ENCODE data around the gene IGLL1.
"Not testable (repeated sequence)": the region's sequence is repeated elsewhere in the genome, so short reads cannot be mapped to it uniquely, and the experiment has no call there.

Gene IGLL1

GRCh38 chr22:23591201-23591791 lies 11.2 kb upstream of the IGLL1 start:
- DNase-seq = peak; percentile 61

DNA sequence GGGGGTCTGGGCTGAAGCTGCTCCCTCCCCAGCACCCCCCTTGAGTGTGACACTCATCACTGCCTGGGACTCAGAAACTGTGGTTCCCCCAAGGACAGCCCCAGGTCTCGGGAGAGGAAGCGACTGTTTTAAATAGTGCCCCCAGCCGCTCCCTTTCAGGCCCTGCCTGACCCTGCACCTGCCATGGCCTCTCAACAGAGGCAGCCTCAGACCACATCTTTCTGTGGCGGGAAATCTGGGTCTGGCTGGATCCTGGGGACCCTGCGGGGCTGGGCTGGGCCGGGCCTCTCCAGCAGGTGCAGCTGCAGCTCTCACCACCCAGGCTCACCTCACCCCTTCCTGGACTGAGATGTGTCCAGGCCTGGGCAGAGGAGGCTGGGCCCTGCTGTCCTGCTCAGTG lies 3.7 kb upstream of the IGLL1 start:
- no peak for DNase-seq

DNA sequence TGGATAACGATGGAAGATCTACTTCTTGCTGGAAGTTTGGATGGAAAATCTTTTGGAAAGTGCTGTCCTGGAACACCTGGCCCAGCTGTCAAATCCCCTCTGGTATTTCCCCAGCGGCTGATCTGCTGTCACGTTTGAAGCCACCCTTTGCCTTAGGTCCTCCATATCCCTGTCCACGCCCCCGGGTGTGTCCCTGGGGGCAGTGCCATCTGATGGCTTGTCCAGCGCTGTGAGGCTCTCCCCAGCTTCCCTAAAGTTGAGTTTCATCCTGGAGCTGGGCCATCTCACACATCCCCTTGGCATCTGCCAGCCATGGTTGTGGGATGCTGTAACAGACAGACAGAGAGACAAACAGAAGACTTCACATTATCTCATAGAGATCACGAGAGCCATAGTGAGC lies 3.1 kb upstream of the IGLL1 start:
- no peak for DNase-seq

GRCh38 chr22:23581260-23581650 lies 1.2 kb upstream of the IGLL1 start:
- DNase-seq = no peak

DNA sequence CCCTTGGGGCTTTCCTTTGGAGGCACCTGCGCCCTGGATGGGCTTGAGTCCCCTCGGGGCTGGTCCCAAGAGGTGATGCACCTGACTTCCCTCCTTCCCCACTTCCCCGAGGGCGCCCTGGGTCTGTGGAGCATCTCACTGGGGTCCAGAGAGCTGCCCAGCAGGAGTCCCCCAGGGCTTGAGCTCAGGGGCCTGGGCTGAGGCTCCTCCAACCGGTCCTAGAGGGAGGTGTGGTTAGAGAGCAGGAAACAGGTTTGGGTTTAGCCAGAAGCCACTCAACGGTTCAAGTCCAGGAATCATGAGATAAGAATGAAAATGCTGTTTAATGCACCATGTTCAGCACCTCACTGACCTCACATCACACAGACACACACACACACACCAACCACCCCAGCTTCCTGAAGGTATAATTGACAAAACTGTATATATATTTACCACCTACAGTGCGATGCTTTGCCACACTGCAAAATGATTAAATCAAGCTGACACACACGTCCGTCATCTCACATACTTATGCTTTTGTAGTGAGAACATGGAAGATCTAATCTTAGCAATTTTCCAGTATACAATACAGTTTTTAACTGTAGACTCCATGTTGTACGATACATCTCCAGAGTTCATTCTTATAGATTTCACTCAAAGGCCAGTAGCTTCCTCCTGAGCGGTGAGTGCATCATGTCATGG lies 628 bp upstream of the IGLL1 start:
- DNase-seq = no peak

- DNase-seq = peak; percentile 0
Measured at GRCh38 chr22:23579280-23579679, 810 bp downstream of the IGLL1 start.

GRCh38 chr22:23578306-23578705 lies 1.8 kb downstream of the IGLL1 start:
- no peak for DNase-seq

DNA sequence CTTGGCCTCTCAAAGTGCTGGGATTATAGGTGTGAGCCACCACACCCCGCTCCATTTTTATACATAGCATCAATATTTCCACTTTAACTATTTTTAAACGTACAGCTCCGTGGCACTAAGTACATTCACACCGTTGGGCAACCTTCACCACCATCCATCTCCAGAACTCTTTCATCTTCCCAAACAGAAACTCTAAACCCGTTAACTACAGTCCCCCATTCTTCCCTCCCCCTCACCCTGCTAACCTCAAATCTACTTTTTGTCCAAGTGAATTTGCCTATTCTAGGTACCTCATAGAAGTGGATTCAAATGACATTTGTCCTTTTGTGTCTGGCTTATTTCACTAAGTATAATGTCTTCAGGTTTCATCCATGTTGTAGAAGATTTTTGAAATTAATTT lies 3.4 kb downstream of the IGLL1 start:
- DNase-seq = no peak

DNA sequence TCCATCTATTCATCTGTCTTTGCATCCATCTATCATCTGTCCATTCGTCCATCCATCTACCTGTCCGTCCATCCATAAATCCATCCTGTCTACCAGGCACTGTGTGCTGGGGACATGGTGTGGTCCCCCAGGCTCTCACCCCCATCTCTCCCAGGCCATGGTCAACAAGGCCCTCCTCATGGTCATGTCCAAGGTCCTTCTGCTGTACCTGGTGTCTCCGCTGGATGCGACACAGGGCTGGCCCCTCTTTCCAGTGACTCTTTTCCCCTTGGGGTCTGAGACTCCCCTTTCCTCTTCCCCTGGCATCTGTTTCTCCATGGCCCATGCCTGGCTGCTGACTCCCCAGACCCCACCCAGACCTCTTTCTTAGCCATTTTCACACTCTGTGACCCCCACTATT lies 4.5 kb downstream of the IGLL1 start:
- no peak for DNase-seq

- no peak for DNase-seq
Measured at GRCh38 chr22:23574877-23575276, 5.2 kb downstream of the IGLL1 start.

DNA sequence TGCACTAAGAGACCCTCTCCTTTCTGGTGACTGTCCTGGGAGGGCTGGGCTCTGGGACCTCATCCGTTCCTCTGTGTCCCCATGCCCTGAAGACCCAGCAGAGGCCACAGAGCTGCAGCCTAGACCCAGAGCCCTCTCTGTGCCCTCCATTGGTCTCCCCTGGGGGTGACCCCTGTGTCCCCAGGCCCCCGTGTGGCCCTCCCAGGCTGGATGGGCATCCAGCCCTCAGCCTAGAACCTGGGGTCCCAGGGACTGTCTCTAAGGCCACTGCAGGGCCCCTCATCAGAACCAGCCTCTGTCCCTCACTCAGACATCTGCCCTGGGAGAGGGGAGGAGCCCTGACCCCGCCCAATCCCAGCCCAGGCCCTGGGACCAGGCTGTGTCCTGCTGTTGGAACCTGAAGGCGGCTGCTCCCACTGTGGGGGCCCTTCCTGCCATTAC lies 5.7 kb downstream of the IGLL1 start:
- no peak for DNase-seq

DNA sequence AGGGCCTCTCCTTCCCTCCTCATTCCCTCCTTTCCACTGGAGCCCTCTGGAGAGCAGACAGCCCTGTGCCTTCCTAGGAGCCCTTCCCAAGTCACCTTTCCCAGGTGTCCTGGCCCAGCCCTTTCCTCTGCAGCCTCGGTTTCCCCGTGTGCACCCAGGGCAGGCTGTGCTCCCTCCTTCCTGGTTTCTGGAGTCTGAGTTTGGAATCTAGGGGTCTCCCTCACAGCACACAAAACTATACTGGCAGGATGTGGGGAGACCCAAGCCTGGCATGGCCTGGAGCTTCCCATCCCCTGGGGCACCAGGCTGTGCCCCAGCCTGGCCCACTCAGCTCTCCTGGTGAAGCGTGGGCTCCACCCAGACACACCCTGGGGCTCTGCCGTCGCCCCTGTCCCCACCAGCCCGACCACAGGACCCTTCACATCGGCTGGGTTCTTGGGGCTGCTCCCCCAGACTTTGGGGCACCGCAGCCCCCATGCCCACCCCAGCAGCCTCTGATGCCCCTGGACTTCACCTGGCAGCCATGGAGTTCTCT lies 6.3 kb downstream of the IGLL1 start:
- DNase-seq = not testable (repeated sequence)

- not testable (repeated sequence) for DNase-seq
Measured at GRCh38 chr22:23573106-23573505, 7.0 kb downstream of the IGLL1 start.

- DNase-seq = no peak
Measured at GRCh38 chr22:23571486-23571885, 8.6 kb downstream of the IGLL1 start.

- no peak for DNase-seq
Measured at GRCh38 chr22:23570681-23571080, 9.4 kb downstream of the IGLL1 start.

DNA sequence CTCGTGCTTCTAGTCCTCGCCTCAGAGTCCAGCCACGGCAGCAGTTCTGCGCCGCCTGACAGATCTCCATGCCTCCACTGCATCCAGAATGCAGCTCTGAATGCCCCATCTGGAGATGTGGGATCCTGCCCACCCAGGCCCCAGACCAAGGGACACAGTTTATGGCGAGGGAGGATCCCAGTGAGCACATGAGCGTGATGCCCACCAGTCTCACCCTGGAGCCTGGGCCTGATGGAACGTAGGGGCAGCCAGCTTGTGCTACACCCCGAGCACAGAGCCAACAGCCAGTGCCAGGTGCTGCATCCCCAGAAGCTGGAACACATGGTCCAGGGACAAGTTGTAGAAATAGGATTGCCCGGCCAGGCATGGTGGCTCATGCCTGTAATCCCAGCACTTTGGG lies 10.4 kb downstream of the IGLL1 start:
- DNase-seq = no peak

- no peak for DNase-seq
Measured at GRCh38 chr22:23569291-23569690, 10.8 kb downstream of the IGLL1 start.

DNA sequence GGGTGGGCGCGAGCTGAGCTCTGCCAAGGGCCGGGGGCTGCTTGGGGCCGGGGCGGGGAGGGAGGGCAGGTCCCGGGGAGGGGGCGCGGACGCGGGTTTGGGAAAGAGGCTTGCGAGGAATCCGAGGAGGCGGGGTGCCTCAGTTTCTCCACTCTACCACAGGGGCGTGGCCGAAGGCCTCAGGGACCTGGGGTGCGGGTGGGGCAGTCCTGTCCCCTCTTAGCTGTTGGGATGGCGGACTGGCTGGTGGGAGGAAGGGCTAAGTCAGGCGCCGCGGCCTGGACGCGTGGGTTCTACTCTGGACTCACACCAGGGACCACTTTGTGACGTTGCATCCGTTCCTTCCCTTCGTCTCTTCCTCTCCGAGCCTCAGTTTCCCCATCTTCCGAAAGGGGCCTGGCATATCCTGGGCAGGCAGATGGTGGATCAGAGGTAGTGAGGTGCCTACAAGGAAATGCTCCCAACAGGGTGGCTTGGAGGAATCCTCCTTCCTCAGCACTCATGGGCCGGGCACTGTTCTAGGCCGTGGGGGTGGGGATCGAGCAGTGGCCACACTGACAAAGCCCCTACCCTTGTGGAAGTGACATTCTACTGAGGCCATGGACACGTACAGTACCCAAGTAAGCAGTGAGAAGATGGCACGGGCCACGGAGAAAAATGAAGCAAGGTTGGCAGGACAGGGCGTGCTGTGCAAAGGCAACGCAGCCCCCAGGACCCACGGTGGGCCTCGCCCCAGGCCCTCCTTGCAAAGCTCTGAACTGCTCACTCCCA lies 13.2 kb downstream of the IGLL1 start:
- no peak for DNase-seq

DNA sequence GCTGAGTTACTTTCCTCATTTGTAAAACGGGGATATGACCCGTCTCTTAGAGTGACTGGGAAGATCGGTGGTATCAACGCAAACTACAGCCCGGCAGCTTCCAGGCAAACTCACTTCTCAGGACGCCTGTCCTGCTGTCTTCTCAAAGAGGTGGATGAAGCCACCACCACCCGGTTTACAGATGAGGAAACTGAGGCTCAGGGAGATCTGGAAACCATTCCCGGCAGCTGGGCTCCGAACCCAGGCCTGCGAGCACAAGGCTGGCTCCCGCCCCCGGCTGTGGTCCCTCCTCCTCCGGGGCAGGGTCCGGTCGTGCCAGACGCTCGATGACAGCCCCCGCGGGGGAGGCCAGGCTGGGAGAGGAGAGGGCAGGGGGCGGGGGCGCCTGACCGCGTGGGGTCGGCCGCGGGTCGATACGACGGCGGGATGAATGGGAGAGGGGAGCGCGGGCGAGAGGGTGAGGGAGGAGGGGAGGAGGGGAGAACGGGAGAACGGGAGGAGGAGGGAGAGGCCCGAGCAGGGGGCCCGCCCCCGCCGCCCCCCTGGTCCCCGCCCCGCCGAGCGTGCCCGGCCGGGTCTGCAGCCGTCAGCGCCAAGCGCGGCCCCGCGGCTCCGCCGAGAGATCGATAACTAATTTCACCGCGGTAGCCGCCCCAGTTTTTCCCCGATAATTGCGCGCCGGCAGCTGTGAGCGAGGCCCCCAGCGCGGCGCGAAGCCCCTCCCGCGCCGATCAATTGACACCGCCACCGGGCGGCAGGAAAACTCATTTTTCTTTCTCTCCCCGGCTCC lies 14.0 kb downstream of the IGLL1 start:
- DNase-seq = no peak

GRCh38 chr22:23565305-23565914 lies 14.7 kb downstream of the IGLL1 start:
- DNase-seq = peak; percentile 75

DNA sequence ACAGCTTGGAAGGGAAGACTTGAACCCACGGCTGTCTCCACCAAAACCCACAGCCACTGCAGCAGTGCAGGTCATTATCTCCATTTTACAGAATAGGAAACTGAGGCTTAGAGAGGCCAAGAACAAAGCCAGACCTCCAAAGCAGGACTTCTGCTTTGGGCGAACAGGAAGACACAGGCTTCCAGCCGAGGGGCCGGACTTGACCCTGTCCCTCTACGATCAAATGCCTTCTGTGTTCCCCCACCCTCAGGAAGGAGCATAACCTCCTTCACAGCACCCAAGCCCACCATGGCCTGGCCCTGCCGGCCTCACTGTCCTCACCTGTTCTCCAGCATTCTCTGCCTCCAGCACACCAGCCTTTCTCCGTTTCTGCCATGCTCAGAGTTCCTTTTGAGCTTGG lies 15.8 kb downstream of the IGLL1 start:
- no peak for DNase-seq

DNA sequence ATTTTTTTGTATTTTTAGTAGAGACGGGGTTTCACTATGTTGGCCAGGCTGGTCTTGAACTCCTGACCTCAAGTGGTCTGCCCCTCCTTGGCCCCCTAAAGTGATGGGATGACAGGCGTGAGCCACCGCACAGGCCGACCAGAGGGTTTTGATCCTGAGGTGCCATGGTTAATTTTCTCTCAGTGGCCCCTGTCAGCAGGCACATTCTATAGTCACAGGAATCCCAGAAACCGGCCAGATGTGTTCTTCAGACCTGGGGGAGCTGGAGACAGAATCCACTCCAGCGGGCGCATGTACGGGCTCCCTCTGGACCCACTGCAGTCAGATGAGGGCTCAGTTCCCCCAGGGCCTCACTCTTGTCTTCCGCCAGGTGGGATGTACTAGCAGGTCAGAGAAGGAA lies 17.0 kb downstream of the IGLL1 start:
- DNase-seq = no peak

DNA sequence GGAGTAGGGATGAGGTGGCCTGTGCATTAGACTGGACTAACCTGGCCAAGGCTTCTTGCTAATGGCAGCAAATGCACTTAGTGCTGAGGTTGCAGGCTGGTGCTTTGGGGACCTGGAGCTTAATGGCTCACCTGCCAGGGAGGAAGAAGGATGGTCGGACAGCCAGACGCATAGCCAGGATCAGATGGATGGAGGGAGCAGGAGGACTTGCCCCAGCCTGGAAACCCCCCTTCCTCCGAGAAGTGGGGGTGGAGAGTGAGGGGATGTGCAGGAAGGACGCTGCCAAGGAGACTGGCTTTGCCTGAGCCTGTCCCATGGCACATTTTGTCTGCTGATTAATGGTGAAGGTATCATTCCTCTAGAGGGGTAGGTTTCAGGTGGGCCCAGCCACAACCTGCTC lies 17.9 kb downstream of the IGLL1 start:
- no peak for DNase-seq

Data from 8988T (cell line).